ENCODE results near the gene DGKI. TPM values are rescaled to one million over a fixed set of nuclear protein-coding genes. Genes with fewer than 3 reads are reported as not detected.

The DGKI gene
- total and polyA plus RNA-seq, 9 of the 15 experiments (the other 6 are each of a cell fraction or from before 2014, with no cell fraction given), result 0.11 to 0.54 (median 0.15) TPM; not detected in 5

DNA sequence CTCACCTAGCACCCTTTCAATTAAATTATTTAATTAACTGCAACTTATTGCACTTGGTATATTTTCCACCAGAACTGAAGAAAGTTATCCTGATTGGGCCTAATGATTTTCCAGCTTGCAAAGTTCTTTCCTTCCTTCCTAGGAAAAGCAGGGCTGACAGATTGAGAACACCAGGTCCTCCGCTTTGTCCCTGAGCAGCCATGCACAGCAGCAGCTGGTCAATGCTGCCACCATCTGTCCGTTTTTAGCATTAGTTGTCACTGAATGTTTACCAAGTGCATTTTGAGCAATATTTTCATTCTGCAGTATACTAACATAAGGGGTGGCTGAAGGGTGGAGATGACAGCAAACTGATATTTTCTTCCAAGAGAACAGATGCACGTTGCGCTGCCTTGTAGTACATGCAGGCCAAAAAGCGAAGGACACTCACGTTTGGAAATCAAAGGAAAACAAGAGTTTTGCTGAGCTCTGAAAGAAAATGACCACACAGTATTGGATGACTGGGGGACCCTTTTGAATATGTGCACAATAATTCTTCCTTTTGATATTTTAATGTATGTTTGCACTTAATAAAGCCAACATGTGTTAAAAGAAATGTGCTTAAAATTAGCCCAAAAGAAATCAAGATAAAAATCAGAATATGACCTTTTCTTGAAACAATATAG is 254.4 kb downstream of the DGKI start (continued):
- TF ChIP-seq, protein P1, sequence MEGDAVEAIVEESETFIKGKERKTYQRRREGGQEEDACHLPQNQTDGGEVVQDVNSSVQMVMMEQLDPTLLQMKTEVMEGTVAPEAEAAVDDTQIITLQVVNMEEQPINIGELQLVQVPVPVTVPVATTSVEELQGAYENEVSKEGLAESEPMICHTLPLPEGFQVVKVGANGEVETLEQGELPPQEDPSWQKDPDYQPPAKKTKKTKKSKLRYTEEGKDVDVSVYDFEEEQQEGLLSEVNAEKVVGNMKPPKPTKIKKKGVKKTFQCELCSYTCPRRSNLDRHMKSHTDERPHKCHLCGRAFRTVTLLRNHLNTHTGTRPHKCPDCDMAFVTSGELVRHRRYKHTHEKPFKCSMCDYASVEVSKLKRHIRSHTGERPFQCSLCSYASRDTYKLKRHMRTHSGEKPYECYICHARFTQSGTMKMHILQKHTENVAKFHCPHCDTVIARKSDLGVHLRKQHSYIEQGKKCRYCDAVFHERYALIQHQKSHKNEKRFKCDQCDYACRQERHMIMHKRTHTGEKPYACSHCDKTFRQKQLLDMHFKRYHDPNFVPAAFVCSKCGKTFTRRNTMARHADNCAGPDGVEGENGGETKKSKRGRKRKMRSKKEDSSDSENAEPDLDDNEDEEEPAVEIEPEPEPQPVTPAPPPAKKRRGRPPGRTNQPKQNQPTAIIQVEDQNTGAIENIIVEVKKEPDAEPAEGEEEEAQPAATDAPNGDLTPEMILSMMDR (IDR thresholded peaks at IDR 0.05 in 2 of 3, conservative IDR thresholded peaks at IDR 0.05 in 1 of 3; ENCODE audit: insufficient read depth in 2 of 3, low read depth in 1 of 3, low read length in 3 of 3), result peak; percentile 86 to 92 (median 92)
- no peak for TF ChIP-seq KDM1A (IDR thresholded peaks at IDR 0.05)
- TF ChIP-seq STAG1 (CRISPR knock-in tag; IDR thresholded peaks at IDR 0.05; ENCODE audit: borderline replicate concordance), result peak; percentile 59; the same call in 1 of the 2 replicates
- TF ChIP-seq SMC3 (conservative IDR thresholded peaks at IDR 0.05; ENCODE audit: insufficient read depth, low read depth, low read length), result peak; percentile 80
- 0 out of 2 replicates have a peak, but pooled peaks have one; percentile 18 for TF ChIP-seq ATF7 (IDR thresholded peaks at IDR 0.05)
- no peak for TF ChIP-seq ZNF561 (CRISPR knock-in tag; conservative IDR thresholded peaks at IDR 0.05)
- peak; percentile 73 for TF ChIP-seq CC2D1A (IDR thresholded peaks at IDR 0.05)
- TF ChIP-seq, protein P2, sequence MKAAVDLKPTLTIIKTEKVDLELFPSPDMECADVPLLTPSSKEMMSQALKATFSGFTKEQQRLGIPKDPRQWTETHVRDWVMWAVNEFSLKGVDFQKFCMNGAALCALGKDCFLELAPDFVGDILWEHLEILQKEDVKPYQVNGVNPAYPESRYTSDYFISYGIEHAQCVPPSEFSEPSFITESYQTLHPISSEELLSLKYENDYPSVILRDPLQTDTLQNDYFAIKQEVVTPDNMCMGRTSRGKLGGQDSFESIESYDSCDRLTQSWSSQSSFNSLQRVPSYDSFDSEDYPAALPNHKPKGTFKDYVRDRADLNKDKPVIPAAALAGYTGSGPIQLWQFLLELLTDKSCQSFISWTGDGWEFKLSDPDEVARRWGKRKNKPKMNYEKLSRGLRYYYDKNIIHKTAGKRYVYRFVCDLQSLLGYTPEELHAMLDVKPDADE (conservative IDR thresholded peaks at IDR 0.05; ENCODE audit: control insufficient read depth, low read depth, low read length), result no peak
- 0 out of 2 replicates have a peak, but pooled peaks have one; percentile 26 for TF ChIP-seq MYC (IDR thresholded peaks at IDR 0.05; ENCODE audit: low read depth, low read length)
- TF ChIP-seq MYC (CRISPR knock-in tag; IDR thresholded peaks at IDR 0.05; ENCODE audit: borderline replicate concordance, low read depth), result no peak
- no peak for TF ChIP-seq ZNF695 (CRISPR knock-in tag; IDR thresholded peaks at IDR 0.05)
- TF ChIP-seq RB1 (IDR thresholded peaks at IDR 0.05; ENCODE audit: low read depth), result peak; percentile 31; the same call in 1 of the 2 replicates
- no peak for TF ChIP-seq CAMTA2 (CRISPR knock-in tag; conservative IDR thresholded peaks at IDR 0.05)
- TF ChIP-seq YY1 (IDR thresholded peaks at IDR 0.05; ENCODE audit: borderline replicate concordance in 1 of 3, control insufficient read depth in 1 of 3, extremely low read depth in 1 of 3, insufficient read depth in 3 of 3, insufficient read length in 1 of 3, insufficient replicate concordance in 2 of 3, low read depth in 1 of 3, low read length in 2 of 3), result peak in 1 of 3 experiments; percentile 67
- TF ChIP-seq, protein P3, sequence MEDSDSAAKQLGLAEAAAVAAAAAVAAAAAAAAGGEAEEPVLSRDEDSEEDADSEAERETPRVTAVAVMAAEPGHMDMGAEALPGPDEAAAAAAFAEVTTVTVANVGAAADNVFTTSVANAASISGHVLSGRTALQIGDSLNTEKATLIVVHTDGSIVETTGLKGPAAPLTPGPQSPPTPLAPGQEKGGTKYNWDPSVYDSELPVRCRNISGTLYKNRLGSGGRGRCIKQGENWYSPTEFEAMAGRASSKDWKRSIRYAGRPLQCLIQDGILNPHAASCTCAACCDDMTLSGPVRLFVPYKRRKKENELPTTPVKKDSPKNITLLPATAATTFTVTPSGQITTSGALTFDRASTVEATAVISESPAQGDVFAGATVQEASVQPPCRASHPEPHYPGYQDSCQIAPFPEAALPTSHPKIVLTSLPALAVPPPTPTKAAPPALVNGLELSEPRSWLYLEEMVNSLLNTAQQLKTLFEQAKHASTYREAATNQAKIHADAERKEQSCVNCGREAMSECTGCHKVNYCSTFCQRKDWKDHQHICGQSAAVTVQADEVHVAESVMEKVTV (CRISPR knock-in tag; IDR thresholded peaks at IDR 0.05), result peak; percentile 79
